Upper lobe of left lung (tissue), 6 donors: Measurements from ENCODE around the gene IQUB. TPM values are rescaled to one million over a fixed set of nuclear protein-coding genes. Genes with fewer than 3 reads are reported as not detected.
"Not testable (repeated sequence)": the region's sequence is repeated elsewhere in the genome, so short reads cannot be mapped to it uniquely, and the experiment has no call there.

Experiments used
- ATAC-seq, 2 donors: fragments of 200-7000 bp; cut with Tn5 transposase; one replicate each; pipeline ENCODE4 v1.9.1; 2022; ENCODE audit warnings: mild to moderate bottlenecking in 2 of 2, moderate library complexity in 2 of 2; ENCODE audit not compliant: low FRiP score in 2 of 2
- DNase-seq, 2 donors: peaks; one replicate each; pipeline ENCODE4 v3.0.0-alpha.2; 2019 to 2020
- H3K27ac ChIP-seq, 4 donors: fragments of 200-600 bp; sonication (generic); one replicate each; pipeline ENCODE4 v1.5.1; 2016 to 2019
- H3K27me3 ChIP-seq, 4 donors: fragments of 200-600 bp; sonication (generic); one replicate each; pipeline ENCODE4 v1.5.1; 2017 to 2019
- H3K36me3 ChIP-seq, 4 donors: fragments of 200-600 bp; sonication (generic); one replicate each; pipeline ENCODE4 v1.5.1; 2016 to 2019
- H3K4me1 ChIP-seq, 4 donors: fragments of 200-600 bp; sonication (generic); one replicate each; pipeline ENCODE4 v1.5.1; 2018 to 2019
- H3K4me3 ChIP-seq, 4 donors: fragments of 200-600 bp; sonication (generic); one replicate each; pipeline ENCODE4 v1.5.1; 2017 to 2019; ENCODE audit warnings: mild to moderate bottlenecking in 2 of 4, moderate library complexity in 1 of 4
- H3K9me3 ChIP-seq, 4 donors: fragments of 200-600 bp; sonication (generic); one replicate each; pipeline ENCODE4 v1.5.1; 2018 to 2019
- CTCF ChIP-seq, 6 experiments: fragments of 450-650 bp in 4 of 6; fragments of 200-600 bp in 2 of 6; sonication (generic) in 2 of 6; IDR thresholded peaks; one replicate each; pipeline ENCODE4 v1.5.1; 2016 to 2019; ENCODE audit warnings: antibody characterized with exemption in 6 of 6
- EP300 ChIP-seq, 4 donors: sonication (generic); formaldehyde crosslinking; IDR thresholded peaks; one replicate each; pipeline ENCODE4 v1.5.1; 2017; ENCODE audit warnings: antibody characterized with exemption in 4 of 4, control low read depth in 2 of 4
- POLR2A ChIP-seq, 4 donors: fragments of 450-650 bp; IDR thresholded peaks; one replicate each; pipeline ENCODE4 v1.5.1; 2016 to 2017; ENCODE audit warnings: antibody characterized with exemption in 4 of 4, mild to moderate bottlenecking in 2 of 4
- POLR2AphosphoS5 ChIP-seq, 2 donors: sonication (generic); formaldehyde crosslinking; IDR thresholded peaks; one replicate each; pipeline ENCODE4 v1.5.1; 2017; ENCODE audit warnings: antibody characterized with exemption in 2 of 2
- WGBS, 2 donors: methylation state at CpG; one replicate each; pipeline ENCODE4 v1.1.5; 2017 to 2018; 5-methylcytosine and 5-hydroxymethylcytosine counted together
- total RNA-seq, 6 donors: library from RNA; depleted of rRNA in 4 of 6; stranded (reverse); fragments of >200 nt in 4 of 6; gene quantifications; one replicate each; pipeline versions ENCODE4 v1.1.0 to v1.2.1, GENCODE V29; 2016 to 2021
- donor health status: DM: no; HTN: no; CAD: no; lungs with moderate emphysema.
- donor health status: DM: no; HTN: yes; CAD: no; lungs with severe emphysema.

Gene IQUB
- total RNA-seq, 6 donors from 2014 or later, result 0.66 to 19.7 (median 2.0) TPM

- Histone ChIP-seq H3K36me3 (peaks cover 0 to 15% (median 1%) of the 10 kb centered on the region in 4 donors), H3K9me3 (no peaks in the 10 kb centered on the region), H3K27me3 (no peaks in the 10 kb centered on the region), H3K4me3 (peak overlapping the region; percentile 63 to 81 (median 74)), H3K4me1 (peaks cover 16 to 35% (median 25%) of the 10 kb centered on the region in 4 donors), H3K27ac (peak overlapping the region; percentile 85 to 89 (median 86))
- WGBS, 2 donors, result 2 to 5% methylated on average over 12 of the region's 12 CpGs
- DNase-seq (no peak), ATAC-seq (peak in 1 of 2 donors; percentile 14)
- TF ChIP-seq POLR2AphosphoS5 (IDR thresholded peaks at IDR 0.05), result no peak
- TF ChIP-seq POLR2A (IDR thresholded peaks at IDR 0.05), result no peak
- TF ChIP-seq CTCF (IDR thresholded peaks at IDR 0.05), result no peak
- TF ChIP-seq EP300 (IDR thresholded peaks at IDR 0.05), result no peak
These were observed 22.6 kb upstream of the IQUB start for GRCh38 chr7:123557016-123557397.

- DNase-seq (no peak), ATAC-seq (no peak)
- Histone ChIP-seq H3K4me3 (no peak overlapping the region), H3K27me3 (no peaks in the 10 kb centered on the region), H3K9me3 (no peaks in the 10 kb centered on the region), H3K36me3 (peaks cover 0 to 15% (median 1%) of the 10 kb centered on the region in 4 donors), H3K27ac (no peak overlapping the region), H3K4me1 (peaks cover 16 to 35% (median 26%) of the 10 kb centered on the region in 4 donors)
- TF ChIP-seq CTCF (IDR thresholded peaks at IDR 0.05) (no peak), POLR2A (IDR thresholded peaks at IDR 0.05) (no peak), EP300 (IDR thresholded peaks at IDR 0.05) (no peak), POLR2AphosphoS5 (IDR thresholded peaks at IDR 0.05) (no peak)
These were observed 21.1 kb upstream of the IQUB start for GRCh38 chr7:123555484-123555883.

GRCh38 chr7:123553159-123553558 lies 18.8 kb upstream of the IQUB start:
- no peaks in the 10 kb centered on the region for H3K9me3 ChIP-seq
- no peak overlapping the region for H3K4me3 ChIP-seq
- peaks cover 13 to 35% (median 23%) of the 10 kb centered on the region in 4 donors for H3K4me1 ChIP-seq
- ATAC-seq (no peak), DNase-seq (no peak)
- 89% methylated on average over 3 of the region's 3 CpGs for WGBS, 2 donors
- H3K27ac ChIP-seq, result no peak overlapping the region
- no peak for TF ChIP-seq EP300 (IDR thresholded peaks at IDR 0.05)
- no peak for TF ChIP-seq POLR2AphosphoS5 (IDR thresholded peaks at IDR 0.05)
- no peak for TF ChIP-seq POLR2A (IDR thresholded peaks at IDR 0.05)
- no peak for TF ChIP-seq CTCF (IDR thresholded peaks at IDR 0.05)
- peaks cover 0 to 31% (median 7%) of the 10 kb centered on the region in 4 donors for H3K36me3 ChIP-seq
- no peaks in the 10 kb centered on the region for H3K27me3 ChIP-seq

- Histone ChIP-seq H3K27me3 (no peaks in the 10 kb centered on the region), H3K36me3 (peaks cover 0 to 31% (median 7%) of the 10 kb centered on the region in 4 donors), H3K4me1 (peaks cover 13 to 35% (median 22%) of the 10 kb centered on the region in 4 donors), H3K4me3 (no peak overlapping the region), H3K27ac (no peak overlapping the region), H3K9me3 (no peaks in the 10 kb centered on the region)
- ATAC-seq (no peak), DNase-seq (no peak)
- WGBS, 2 donors, result 97 to 98% methylated on average over 2 of the region's 2 CpGs
- TF ChIP-seq EP300 (IDR thresholded peaks at IDR 0.05) (no peak), POLR2A (IDR thresholded peaks at IDR 0.05) (no peak), CTCF (IDR thresholded peaks at IDR 0.05) (no peak), POLR2AphosphoS5 (IDR thresholded peaks at IDR 0.05) (no peak)
These were observed 18.2 kb upstream of the IQUB start for GRCh38 chr7:123552641-123553040.

GRCh38 chr7:123552134-123552533 lies 17.7 kb upstream of the IQUB start:
- H3K36me3 ChIP-seq, result peaks cover 0 to 31% (median 7%) of the 10 kb centered on the region in 4 donors
- H3K27ac ChIP-seq, ATAC-seq, H3K4me3 ChIP-seq, H3K9me3 ChIP-seq, DNase-seq, H3K27me3 ChIP-seq: not testable (repeated sequence)
- H3K4me1 ChIP-seq, result peaks cover 13 to 35% (median 22%) of the 10 kb centered on the region in 4 donors
